Medulla oblongata (tissue), 1 donor: ENCODE measurements around the gene SOX18.

Experiments used
- DNase-seq: peaks from one replicate; pipeline ENCODE4 v3.0.0-alpha.2; 2015; ENCODE audit errors: extremely low spot score

The SOX18 gene

DNA sequence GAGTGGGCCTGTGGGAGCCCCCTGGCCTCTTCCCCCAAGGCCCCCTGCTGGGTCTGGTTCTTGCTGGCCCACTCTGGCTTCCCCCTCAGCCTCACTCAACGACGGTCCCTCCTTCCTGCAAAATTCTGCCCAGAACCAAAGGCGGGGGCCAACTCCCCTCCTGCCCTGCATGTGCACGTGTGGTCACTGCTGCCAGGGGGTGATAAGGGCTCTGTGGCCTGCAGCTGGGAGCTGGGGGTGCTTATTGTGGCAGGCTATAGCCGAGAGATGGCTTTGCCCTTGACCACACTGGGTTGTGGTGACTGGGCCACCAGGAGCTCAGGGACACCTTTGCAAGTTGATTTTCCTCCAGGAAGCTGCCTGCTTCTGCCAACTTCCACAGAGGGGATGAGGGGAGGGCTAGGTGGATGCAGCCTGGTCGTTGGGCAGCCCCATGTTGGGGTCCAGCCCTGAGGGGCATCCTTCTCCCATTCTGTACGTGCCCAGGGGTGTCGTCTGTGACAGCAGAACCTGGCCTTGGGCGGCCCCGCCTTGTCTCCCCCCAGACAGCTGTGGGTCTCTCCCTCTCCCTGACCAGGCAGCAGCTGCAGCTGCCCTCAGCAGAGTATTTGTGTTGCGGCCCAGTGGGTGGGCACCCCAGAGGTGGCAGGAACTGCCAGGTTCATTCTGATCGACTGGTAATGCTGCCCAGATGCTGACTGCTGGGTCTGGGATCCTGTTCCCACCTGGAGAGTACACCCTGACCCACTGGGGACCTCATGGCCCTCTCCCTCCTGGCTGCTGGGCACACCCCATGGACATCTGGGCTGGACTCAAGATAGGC lies 19.2 kb upstream of the SOX18 start:
- no peak for DNase-seq

DNA sequence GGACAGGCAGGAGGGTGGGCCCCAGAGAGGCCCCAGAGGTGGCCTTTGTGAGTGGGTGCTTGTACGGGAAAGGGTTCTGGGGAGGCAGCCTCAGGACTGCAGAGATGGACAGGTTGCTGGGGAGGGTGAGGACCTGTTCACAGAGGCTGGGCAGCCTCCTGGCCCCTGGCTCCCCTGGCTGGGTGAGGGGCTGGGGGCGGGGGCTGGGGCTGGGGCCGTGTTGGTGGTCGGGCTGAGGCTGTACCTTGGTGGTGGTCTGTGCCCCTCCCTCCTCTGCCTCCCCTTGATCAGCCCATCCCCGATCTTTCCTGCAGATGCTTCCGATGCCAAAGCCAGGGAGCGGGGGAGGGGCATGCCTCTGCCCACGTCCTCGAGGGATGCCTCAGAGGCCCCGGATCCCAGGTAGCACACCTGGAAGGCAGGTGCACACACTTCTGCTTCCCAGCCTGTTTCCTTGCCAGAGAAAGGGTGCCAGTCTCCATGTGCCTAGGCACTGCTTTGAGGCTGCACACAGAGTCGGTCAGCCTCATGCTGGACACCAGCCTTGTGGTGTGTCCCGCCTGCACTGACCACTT lies 18.4 kb upstream of the SOX18 start:
- no peak for DNase-seq

DNA sequence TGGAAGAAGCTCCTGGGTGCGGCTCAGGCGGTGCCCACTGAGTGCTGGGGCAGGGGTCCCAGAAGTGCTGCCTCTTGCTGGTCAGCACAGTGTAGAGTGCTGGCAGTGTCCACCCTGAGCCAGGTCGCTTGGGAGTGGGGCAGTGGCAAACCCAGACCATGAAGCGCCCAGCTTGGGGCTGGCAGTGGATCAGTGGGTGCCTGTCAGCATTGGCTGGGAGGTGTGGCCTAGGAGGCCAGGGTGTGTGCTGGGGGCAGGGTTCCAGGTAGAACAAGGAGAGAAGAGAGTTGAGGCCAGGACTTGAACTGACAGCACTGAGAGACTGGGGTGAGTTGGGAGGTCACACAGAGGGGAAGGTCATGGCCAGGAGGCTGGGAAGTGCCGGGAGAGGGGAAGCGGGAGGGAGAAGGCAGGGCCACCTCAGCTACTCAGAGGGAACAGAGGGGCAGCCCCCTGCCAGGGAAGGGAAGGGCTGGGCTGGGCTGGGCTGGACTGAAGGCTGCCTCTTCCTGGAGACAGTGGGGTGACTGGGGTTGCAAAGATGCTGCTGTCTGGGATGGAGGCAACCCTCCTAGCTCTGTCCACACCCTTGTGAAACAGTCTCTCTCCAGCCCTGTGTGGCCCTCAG lies 17.7 kb upstream of the SOX18 start:
- DNase-seq: no peak

DNA sequence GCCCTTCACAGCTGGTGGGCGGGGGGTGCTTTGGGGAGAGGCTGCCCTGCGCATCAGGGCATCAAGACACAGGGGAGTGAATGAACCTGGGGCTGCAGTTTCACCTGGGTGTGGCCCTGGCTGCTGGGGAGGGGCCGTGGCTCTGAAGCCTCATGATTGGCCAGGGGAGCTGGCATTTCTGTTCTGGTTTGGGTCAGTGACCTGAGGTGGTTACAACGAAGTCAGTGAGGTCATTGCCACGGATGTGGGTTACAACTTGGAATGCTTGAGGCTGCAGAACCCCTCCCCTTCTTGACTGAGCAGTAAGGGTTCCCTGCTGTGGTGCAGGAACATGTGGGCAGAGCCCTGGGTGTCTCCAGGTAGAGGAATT lies 16.5 kb upstream of the SOX18 start:
- no peak for DNase-seq

DNA sequence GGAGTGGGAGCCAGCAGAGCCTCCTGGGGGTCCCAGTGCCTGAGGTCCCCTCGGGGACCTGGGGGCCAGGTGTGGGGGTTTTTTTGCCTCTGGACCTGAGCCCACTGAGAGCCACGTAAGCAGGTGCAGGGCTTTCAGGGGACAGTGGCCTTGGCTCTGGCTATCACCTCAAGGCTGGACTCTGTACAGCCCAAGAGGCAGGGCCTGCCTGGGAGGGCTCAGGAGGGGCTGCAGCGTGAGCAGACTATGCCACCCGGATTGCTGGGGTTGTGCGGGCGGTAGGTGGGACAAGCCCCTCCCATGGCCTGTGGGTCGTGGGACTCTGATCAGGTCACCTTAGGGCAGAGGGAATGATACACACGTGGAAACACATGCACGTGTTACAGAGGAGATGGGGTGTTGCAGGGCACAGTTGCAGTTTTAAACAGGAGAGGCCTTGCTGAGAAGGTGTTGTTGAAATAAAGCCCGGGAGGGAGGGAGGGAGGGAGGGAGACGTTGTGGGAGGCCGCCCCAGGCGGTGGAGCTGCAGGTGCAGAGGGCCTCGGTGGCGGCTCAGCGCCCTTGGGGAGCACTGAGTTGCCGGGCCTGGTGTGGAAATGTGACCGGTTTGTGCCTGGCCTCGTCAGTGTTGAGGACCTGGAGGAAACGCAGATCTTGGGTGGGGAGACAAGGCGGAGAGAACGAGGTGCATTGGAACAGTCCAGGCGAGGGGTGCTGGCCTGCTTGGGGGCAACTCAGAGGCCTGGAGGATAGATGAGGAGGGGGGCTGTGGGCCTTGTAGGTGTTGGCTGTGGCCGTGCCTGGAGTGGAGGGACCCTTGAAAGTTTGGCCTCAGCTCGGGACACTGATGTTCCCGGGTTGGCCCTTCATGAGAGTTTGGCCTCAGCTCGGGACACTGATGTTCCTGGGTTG lies 15.9 kb upstream of the SOX18 start:
- no peak for DNase-seq

DNA sequence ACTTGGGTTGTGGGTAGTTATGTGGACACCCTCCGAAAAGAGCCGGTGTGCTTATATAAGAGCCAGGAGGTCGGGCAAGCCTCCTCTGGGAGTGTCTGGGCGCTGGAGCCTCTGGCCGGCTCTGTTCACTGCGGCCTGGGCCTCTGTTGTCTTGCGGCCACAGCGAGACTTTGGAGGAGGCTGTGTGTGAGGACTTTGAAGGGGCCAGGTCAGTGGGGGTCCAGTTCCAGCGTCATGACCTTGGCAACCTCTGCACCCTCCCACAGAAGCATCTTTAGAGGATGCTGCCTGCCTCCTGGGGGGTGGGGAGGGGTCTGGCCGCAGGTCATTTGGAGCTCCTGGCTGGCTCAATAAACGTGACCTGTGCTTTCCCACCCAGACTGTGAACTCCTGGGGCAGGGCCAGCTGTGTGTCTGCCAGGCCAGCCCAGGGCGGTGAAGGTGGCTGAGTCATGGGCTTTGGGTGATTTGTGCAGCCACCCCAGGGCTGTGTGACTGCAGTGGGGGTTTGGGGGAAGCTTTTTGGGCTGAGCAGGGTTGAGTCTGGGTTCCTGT lies 14.8 kb upstream of the SOX18 start:
- no peak for DNase-seq

DNA sequence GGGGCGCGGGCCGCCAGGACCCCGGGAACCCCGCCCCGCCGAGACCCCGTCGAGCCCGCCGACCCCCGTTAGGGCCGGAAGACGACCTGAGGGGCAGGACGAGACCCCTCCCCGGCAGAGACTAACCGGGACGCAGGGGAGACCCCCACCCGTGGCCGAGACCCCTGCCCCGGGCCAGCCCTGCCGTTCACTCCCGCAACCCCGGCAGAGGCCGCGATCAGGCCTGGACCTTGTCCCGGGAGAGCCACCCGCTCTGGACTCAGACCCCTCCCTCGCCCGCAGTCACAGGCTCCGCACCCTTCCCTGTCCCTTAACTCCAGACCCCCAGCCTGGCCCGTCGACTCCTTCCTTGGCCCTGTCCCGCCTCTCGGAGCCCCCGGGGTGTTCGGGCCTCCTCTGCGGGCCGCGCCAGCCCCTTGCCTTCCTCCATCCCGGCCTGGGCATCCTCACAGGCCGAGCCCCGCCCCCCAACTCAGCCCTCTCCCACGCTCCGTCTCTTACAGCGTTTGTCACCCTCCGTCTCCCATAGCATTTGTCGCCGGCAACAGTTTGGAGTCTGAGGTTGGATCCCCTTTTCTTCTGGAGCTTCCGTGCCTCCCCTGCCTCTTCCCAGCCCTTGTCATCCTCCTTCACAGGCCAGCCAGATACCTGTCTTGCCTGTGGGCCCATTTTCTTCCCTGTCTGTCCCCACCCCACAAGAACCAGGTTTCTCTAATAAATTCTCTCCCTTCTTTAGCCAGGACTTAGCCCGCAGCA lies 14.1 kb upstream of the SOX18 start:
- DNase-seq: no peak

DNA sequence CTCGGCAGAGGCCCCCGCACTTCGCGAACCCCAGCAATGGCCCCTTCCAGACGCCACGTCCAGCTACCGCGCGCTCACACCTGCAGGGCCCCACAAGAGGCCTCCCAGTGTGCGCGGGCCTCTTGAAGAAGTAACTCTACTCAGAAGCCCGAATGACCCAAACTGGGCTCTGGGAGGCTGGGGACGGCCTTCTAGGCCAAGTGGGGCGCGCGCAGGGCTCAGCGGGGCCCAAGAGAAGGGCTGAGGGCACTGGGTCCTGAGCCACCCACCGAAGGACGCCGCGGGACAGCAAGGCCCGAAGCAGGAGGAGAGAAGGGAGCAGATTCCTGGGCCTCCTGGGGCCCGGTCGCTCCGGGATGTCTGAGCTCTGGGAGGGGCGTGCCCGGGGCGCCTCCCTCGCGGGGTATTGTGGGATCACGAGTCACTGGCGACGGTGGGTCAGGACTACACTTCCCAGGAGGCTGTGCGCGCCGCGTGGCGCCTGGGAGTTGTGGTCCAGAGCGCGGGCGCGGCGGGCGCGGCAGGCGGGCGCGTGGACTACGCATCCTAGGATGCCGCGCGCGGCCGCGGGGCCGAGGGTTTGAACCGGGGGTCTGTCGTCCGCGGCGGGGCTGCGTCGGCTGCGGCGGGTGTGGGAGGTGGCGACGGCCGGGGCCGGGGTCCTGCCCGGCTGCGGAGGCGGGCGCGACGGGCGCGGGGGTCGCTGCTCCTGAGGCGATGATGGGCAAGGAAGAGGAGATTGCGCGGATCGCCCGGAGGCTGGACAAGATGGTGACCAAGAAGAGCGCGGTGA lies 13.4 kb upstream of the SOX18 start, which contains the start of gene TCEA2:
TCEA2 (plus strand) TSS at position 603 of the 793 bp plus-strand sequence; CDS start at position 718, 115 bp downstream.
- peak; percentile 98 for DNase-seq

DNA sequence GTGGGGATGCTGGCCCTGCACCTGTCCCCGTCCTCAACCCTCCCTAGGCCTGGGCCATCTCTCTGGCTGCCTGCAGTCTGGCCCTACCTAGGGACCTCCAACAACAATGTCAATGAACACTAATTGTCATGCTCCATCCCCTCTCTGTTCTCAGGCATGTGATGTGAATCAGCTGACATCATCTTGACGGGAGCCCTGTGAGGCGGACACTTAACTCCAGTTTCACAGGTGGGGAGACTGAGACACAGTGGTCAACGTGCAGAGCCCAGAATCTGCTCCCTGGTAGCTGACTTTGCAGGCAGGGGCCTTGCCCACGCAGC lies 12.8 kb upstream of the SOX18 start:
- DNase-seq: peak; percentile 60

DNA sequence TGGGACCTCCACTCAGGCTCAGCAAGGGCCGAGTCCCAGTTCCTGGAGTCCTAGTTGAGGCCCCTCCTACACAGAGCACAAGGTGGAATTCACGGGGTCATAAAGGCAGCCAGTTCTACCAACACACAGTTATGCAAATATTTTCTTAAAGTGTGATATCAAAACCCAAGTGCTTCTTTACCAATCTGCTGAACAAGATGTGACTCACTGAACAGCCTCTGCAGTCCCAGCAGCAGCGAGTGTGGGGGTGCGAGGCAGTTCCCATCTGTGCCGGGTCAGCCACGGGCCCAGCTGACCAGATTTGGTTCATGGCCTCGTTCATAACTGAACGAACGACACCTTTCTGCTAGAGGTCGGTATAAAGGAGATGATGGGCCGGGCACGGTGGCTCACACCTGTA lies 9.1 kb upstream of the SOX18 start:
- no peak for DNase-seq

DNA sequence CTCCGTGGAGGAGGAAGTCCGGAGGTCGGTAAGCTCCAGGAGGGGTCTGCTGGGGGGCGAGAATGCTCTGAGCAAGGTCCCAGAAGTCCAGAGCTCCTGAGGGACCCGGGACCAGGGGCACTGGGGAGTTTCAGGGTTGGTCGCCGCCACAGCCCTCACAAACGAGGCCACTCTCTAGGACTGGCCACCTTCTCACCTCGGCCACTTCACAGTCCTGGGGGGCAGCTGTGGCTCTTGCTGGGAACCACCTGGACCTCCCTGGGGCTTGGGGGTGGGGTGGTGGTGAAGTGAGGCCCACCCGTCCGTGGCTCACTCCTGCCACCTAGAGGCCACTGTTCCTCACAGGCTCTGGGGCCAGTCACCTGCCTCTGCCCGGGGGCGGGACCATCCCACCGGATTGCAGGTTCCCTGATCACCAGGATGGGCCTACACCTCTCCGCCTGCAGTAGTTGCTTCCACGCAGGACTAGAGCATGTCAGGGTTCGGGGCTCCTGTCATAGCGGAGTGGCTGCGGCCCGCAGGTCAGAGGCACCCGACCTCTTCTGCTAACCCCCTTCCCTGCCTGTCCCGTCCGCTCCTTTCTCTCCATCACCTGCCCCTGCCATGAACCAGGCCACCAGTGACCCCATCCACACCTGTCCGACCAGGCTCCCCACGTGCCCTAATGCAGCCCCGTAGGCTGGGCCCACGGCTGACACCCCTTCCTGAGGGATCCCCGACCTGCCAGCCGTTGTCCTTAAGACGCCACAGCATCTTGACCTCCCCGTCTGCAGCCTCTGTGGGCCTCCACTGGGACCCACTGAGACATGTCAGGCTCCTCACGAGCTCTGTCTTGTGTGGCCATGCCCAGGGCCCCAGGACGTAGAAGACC lies 8.4 kb upstream of the SOX18 start:
- DNase-seq: peak; percentile 38

DNA sequence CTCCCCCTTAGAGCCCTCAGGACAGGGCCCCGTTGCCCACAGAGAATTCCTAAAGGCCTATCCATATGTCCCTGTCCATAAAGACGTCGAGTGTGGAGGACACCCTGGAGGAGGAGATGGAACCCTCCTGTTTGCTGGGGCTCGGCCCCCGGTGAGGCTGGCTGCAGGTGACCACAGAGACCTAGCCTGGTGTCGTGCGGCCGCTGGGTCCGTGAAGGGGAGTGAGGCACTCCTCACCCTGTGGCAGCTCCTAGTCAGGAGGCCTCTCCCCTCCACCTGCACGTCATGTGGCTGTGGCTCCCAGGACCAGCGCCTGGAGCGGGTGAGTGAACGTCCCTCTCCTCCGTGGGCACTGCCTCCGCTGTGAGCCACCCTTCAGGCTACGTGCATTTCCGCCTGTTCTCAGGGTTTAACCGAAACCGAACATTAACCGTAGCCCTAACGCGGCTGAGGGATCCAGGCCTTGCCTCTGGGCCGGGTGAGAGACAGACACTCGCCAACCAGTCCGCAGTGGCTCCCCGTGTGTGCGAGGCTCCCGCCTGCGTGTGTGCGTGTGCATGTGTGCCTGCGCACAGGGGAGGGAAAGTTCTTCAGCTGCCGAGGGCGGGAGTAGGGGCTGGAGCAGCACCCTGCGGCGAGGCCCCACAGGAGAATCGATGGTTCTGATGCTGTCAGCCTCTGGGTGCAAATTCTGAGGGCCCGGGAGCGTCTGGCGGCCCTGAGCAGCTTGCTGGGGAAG lies 7.6 kb upstream of the SOX18 start:
- DNase-seq: no peak

DNA sequence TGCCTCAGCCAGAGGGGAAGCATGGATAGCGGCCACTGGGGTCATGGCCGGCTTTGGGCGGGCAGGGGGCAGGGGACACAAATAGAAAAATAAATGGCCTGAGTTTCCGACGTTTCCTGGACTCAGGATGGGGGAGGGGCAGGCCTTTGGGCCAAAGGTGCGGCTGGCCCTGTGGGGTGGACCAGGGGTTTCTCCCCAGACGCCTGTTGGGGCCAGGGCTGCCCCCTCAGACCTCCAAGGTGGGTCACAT lies 7.1 kb upstream of the SOX18 start:
- no peak for DNase-seq

DNA sequence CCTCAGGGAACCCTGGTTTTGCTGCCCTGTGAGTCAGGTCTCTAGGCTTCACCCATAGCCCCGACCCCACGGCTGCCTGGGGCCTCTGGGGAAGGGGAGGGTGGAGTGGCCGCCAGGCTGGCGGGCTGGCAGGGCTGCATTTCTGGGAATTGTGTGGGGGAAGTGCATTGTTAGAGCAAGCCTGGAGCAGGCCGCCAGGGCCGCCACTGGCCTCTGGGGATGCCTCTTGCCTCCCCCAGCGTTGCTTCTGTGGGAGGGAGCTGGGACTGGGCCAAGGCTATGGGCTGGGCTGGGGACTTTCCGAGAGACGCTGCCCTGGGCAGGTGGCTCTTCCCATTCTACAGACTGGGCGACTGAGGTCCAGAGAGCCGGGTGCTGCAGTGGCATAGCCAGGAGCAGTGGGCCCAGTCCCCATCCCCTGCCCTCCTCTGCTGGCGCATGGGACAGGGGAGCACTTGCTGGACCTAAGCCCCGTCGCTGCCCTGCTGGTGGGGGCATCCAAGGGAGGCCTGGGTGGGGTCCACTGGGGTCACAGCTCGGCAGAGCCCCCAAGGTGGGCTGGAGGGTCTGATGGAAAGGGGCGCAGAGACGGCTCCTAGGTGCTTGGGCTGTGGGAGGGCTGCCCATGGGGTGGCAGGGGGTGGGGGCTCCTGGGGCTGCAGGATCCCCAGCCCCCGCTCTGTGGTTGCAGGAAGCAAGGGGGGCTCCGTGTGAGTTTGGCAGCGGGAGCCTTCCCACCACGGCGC lies 6.6 kb upstream of the SOX18 start:
- DNase-seq: no peak

DNA sequence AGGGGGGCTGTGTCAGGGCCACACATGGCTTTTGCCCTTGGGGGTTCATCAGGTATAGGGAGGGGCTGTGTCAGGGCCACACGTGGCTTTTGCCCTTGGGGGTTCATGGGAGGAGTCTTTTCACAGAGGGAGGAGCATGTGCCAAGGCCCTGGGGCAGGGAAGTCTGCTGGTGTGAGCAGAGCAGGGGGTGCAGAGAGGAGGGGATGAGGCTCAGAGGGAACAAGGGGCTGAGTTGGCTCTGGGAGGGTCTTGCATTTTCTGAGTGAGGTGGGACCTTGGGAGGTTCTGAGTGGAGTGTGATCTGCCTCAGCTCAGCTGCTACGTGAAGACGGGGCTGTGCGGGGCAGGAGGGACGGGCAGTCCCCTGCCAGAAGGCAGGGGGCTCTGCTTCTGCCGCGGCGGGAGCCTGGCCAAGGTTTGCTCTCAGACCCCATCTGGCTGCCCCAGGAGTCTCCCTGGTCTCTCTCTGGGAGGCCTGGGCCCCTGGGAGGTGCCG lies 6.0 kb upstream of the SOX18 start:
- no peak for DNase-seq

DNA sequence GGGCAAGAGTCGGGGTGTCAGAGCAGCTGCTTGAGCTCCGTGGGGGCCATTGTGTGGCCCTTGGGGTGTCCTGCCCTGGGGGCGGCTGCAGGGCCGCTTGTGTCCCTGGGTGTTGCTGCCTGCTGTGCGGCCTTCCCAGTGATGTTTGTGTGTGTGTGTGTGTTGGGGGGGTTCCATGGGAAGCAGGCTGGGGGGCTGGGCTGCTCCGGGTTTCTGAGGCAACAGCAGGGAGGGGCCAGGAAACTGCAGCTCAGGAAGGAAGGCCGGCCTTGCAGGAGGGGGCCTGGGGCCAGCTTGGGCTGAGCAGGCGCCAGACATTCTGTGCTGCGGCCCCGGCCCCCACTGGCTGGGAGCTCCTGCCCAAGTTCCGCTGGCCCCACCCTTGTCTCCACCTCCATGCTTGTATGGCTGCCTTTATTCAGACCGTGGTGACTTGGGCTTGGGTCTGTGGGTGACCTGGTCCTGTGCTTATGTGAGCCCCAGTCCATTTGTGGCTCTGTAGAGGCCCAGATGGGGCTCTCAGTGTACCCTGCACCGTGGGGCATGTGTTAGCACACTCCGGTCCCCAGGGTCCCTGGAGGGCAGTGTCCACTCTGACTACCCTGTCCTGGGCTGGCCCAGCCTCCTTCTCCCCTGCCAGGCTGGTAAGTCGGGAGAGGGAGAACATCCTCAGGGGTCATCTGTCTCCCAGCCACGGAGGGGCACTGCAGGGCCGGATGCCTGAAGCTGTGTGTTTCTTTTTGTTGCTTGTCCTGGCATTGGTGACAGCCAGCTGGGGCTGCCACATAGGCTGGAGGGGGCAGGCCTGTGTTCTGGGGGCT lies 4.6 kb upstream of the SOX18 start:
- DNase-seq: no peak
